HG03039 (cell line): Measurements from ENCODE around the gene OXNAD1.

Experiments used
- ATAC-seq: cut with Tn5 transposase; IDR thresholded peaks from one replicate; pipeline ENCODE4 v1.9.1; 2021; ENCODE audit warnings: mild to moderate bottlenecking, moderate library complexity; ENCODE audit not compliant: unreplicated experiment

Gene OXNAD1

GRCh38 chr3:16245609-16246008 lies 19.4 kb upstream of the OXNAD1 start:
- no peak for ATAC-seq

GRCh38 chr3:16247282-16248061 lies 17.5 kb upstream of the OXNAD1 start:
- peak; percentile 75 for ATAC-seq

DNA sequence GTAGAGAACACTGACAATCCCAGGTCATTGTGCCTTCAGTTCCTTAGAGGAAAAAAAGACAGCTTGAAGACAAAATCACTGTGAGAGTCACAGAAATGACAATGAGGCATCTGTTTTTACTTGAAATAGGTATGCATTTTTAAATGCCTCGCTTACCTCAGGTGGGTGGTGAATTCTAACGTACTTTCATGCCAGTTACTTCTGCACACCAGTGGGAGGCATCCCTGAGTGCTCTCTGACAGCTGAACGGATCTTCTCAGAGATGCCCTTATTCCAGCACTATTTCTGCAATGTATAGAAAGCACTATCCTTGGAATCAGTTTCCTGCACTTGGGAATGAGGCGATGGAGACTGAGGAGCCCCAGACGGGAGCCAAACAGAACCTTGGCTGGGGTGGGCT lies 16.5 kb upstream of the OXNAD1 start:
- no peak for ATAC-seq

DNA sequence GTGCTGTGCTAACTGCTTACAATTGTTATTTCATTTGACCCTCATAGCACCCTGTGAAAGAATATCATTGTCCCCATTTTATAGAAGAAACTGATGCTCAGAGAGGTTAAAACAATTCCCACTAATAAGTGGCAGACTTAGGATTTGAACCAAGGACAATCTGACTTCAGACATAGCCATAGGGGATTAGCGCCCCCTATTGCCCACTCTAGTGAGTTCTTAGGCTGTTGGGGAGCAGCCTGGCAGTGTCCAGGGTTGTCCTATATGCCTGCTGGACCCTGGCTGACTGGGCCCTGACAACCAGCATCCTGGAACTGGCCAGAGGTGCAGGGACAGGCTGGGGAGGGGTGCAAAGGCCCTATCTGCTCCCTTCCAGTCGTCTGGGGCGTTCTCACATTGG lies 15.7 kb upstream of the OXNAD1 start:
- ATAC-seq = no peak

DNA sequence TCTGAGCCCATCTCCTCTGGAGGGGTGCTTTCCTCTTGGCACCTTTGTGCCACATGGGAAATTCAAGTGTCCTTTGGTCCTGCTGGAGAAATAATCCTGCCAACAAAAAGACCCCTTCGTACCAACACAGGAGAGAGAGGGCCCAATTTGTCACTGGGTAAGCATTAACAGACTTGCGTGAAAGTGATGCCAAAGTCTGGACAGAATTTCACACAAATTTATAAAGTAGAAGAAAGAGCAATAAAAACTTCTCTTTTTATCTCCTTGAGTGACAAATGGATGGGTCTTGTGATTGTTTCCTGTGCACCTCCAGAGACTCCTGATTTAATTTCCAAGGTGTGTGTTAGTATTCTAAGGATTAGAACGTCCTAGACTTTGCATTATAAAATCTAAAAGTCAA lies 15.1 kb upstream of the OXNAD1 start:
- no peak for ATAC-seq

- ATAC-seq = no peak
Measured at GRCh38 chr3:16251316-16252085, 13.5 kb upstream of the OXNAD1 start.

DNA sequence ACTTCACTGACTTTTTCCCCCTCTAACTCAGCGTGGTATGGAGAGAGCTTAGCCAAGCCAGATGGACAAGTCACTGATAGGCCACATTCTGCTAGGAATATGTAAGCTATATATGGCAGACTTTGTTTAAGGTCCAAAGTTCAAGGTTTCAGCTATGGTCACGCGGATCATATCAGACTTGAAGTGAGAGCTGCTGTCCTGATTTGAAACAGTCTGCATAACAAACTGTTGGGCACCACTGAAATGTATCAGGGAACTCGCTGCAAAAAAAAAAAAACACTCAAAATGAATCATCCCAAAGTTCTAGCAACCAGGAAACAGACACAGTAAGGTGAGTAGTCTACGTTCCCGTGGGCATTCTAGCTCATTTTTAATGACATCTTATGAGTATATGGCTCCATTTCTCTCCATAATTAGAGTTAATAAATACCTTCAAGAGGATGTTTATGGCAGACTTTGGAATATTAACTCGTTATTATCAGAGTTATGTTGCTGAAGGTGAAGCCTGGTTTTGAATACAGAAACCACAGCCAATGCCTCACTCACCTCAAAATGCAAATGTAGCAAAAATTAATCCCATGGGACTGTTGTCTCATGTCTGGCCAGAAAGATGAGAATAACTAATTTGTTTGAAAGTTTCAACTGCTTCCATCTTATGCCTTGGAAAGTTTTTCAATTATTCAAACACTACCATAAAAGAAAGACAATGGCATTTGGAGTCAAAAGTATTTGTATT lies 12.6 kb upstream of the OXNAD1 start:
- no peak for ATAC-seq

DNA sequence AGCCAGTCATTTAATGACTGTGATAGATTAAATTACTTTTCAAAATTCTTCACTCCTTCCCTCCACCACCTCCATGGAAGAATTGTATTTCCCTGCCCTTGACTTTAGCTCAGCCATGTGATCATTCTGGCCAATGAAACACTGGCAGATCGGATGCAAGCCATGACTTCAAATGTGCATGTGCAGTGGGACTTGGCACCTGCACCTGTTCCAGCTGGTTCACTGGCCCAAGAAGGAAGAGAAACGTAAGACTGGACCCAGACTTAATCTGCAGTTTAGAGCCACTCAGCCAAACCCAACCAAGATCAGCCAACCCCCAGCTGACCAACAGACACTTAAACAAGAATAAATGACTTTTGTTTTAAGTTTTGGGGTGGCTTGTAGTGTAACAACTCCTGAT lies 12.0 kb upstream of the OXNAD1 start:
- no peak for ATAC-seq

- ATAC-seq = no peak
Measured at GRCh38 chr3:16253601-16254000, 11.4 kb upstream of the OXNAD1 start.

DNA sequence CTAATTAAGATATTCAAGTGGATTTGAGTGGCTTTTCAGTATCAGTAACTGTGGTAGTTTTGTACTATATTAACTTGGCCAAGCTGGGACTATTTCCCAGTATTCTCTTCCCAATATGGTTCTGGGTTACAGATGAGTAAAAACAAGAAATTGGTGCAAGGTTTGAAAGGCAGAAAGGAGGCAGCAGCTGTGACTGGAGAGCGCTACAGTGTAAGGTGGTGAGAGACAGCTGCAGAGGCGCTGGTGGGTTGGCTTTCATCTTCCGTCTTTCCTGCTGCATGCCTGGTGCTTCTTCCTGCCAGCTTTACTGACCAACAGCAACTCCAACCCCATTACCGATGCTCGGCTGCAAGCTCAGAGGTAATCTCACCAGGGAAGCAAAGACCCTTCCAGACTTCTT lies 10.1 kb upstream of the OXNAD1 start:
- no peak for ATAC-seq

GRCh38 chr3:16255326-16255725 lies 9.7 kb upstream of the OXNAD1 start:
- ATAC-seq = no peak

DNA sequence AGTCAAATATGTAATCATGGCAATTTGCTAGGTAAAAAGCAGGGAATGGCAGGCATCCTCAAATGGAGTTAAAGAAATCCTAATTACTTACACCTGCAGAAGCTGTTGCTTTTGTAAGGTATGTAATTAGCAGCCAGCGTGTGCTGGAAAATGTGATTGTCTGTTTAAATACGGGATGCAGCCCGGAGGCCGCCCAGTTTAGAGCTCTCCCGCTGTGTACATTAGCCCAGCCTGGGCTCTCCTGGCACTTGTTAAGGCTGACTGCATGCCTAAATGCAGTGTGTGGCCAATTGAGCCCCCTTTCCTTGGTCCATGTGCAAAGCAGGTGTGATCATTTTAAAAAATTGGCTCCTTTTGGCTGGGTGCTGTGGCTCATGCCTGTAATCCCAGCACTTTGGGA lies 9.3 kb upstream of the OXNAD1 start:
- ATAC-seq = no peak

DNA sequence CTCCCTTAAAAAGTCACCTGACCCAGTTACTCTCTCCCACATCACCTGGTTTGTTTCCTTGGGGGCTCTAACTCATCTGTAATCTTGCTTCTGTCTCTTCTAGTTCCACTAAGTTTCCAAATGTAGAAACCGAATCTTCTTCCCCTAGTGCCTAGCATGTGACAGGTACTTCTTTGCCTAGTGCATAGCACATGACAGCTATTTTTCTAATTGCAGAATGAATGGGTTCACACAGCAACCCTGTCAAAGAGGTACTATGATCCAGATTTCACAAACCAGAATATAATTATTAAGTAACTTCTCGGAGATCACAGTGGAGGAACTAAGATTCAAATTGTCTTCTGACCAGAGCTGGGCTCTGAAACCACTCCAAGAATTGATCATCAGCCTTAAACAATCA lies 7.7 kb upstream of the OXNAD1 start:
- ATAC-seq = no peak

DNA sequence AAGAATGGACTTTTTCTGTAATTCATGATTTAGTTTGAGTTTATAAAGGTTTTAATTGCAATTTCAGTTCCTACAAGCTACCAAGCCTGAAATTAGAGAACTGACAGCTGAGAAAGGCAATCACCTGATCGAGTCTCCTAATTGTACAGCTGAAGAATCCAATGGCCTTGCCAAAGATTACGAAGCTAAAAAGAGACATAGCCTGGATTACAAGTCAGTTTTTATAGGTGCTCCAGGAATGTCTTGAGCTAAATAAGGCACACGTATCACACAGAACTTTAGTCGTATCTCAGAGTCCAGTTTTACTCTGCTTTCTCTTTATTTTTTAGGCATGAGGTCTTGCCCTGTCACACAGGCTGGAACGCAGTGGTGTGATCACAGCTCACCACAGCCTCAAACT lies 6.8 kb upstream of the OXNAD1 start:
- ATAC-seq = no peak

DNA sequence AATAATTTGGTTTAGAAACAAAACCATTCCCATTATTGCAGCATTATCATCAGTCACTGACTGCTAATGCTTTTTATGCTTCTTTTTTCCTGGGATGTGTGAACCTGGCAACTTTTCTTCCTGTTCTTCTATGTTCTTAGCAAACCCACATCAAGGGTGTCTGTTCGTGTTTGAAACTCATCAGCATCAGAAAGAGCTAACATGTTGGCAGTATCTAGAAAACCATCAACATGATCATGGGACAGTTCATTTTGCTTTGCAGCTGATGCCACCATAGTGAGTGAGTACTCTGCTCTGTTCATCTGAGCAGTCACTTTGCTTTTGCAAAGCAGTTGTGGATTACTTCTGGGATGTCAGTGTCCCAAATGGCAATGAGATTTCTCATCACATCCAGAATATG lies 6.1 kb upstream of the OXNAD1 start:
- no peak for ATAC-seq

DNA sequence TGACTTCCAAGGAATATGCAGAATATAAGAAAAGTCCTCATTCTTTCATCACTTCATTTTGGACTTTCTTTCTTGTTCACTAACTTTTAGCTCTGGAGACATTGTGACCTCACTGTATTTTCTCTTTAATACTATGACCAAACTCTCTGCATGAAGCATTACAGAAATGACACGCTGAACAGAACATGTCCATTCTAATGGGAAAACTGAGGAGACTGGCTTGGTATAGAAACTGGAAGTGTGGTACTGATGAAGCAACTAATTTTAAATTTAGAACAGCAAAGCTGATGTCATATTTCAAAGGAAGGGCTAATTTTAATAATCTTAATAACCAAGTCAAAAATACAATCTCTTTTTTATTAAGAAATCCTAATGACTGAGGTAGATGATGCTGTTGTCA lies 5.0 kb upstream of the OXNAD1 start:
- no peak for ATAC-seq

- no peak for ATAC-seq
Measured at GRCh38 chr3:16262174-16262573, 2.8 kb upstream of the OXNAD1 start.

DNA sequence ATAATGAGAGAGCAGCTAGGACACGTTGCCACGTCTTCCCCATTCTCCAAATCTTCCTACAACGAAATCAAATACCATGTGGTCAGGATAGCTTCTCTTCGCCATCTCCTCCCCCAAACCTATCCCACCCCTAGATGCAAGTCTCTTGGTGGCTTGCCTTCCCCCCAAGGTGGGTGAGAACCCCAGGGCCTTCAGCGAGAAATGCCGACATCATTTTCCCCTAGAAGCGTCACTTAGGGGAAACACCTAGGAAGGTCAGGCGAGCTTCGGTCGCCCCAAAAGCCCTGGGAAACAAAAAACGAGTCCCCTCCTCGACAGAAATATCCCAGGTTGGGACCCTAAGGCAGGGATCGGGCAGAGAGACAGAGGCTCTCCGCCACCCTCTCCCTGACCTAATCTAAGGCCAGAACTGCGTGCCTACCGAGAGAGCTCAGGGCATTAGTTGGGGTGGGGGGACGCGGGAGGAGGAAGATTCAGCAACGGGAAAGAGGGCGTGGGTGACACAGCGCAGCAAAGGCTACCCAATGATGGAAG lies 771 bp upstream of the OXNAD1 start:
- peak; percentile 4 for ATAC-seq

DNA sequence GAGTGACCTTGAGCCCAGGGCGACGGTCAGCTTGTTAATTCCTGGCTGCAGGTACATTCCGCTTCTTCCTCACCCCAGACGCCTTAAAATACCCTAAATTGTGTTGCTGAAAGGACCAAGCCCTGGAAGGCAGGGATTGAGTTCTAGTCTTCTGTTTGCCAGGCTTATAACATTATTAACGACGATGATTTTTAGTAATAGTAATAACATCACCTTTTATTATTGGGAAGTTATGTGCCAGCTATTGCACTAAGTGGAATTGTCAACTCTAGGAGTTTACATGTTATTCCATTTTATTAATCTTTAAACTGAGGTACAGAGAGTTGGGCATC lies 409 bp downstream of the OXNAD1 start:
- no peak for ATAC-seq

- ATAC-seq = no peak
Measured at GRCh38 chr3:16266714-16267113, 1.7 kb downstream of the OXNAD1 start.

DNA sequence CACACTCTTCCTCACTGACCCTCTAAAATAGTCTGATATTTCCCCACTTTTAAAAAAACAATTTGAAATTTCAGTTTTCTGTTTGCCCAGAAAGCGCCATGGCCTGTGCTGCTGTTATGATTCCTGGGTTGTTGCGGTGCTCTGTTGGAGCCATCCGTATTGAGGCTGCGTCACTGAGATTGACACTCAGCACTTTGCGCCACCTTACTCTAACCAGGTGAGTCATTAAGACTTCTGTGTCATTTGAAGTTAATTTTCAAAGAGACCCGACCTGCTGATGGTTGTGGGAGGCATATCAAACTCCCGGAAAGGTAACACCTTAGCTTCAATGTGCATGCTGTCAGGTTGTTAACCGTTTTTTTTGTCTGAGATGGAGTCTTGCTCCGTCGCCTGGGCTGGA lies 5.8 kb downstream of the OXNAD1 start:
- ATAC-seq = no peak

- no peak for ATAC-seq
Measured at GRCh38 chr3:16272588-16272987, 7.6 kb downstream of the OXNAD1 start.
